Activated naive CD4-positive, alpha-beta T cell (primary cell): ENCODE measurements around the gene CDCP1.

Experiments used
- DNase-seq, 4 experiments: peaks; one replicate each; lab custom pipeline; 2025; lab: John Stamatoyannopoulos, UW

The CDCP1 gene

GRCh38 chr3:45137656-45138181 lies 8.5 kb downstream of the CDCP1 start:
- no peak for DNase-seq

- DNase-seq, result no peak
Observed at GRCh38 chr3:45135959-45136358, 10.2 kb downstream of the CDCP1 start.

GRCh38 chr3:45134758-45135521 lies 11.2 kb downstream of the CDCP1 start:
- DNase-seq, result no peak

GRCh38 chr3:45132568-45133211 lies 13.5 kb downstream of the CDCP1 start:
- no peak for DNase-seq

GRCh38 chr3:45131201-45131600 lies 15.0 kb downstream of the CDCP1 start:
- no peak for DNase-seq

GRCh38 chr3:45130476-45130875 lies 15.7 kb downstream of the CDCP1 start:
- no peak for DNase-seq

- DNase-seq, result no peak
Observed at GRCh38 chr3:45128950-45129349, 17.2 kb downstream of the CDCP1 start.

- no peak for DNase-seq
Observed at GRCh38 chr3:45127130-45127822, 18.9 kb downstream of the CDCP1 start.

GRCh38 chr3:45126730-45127129 lies 19.4 kb downstream of the CDCP1 start:
- no peak for DNase-seq

GRCh38 chr3:45125550-45126026 lies 20.6 kb downstream of the CDCP1 start:
- no peak for DNase-seq

GRCh38 chr3:45124956-45125355 lies 21.2 kb downstream of the CDCP1 start:
- DNase-seq, result no peak

- no peak for DNase-seq
Observed at GRCh38 chr3:45124352-45124751, 21.8 kb downstream of the CDCP1 start.

GRCh38 chr3:45123581-45124269 lies 22.5 kb downstream of the CDCP1 start:
- DNase-seq, result no peak

GRCh38 chr3:45123030-45123429 lies 23.1 kb downstream of the CDCP1 start:
- DNase-seq, result no peak

- no peak for DNase-seq
Observed at GRCh38 chr3:45120359-45121158, 25.6 kb downstream of the CDCP1 start.

GRCh38 chr3:45119824-45120358 lies 26.3 kb downstream of the CDCP1 start:
- no peak for DNase-seq

GRCh38 chr3:45119376-45119775 lies 26.8 kb downstream of the CDCP1 start:
- DNase-seq, result no peak

GRCh38 chr3:45118615-45119071 lies 27.5 kb downstream of the CDCP1 start:
- DNase-seq, result no peak

- no peak for DNase-seq
Observed at GRCh38 chr3:45116350-45116749, 29.8 kb downstream of the CDCP1 start.

- no peak for DNase-seq
Observed at GRCh38 chr3:45113625-45114050, 32.5 kb downstream of the CDCP1 start.

- no peak for DNase-seq
Observed at GRCh38 chr3:45112939-45113338, 33.2 kb downstream of the CDCP1 start.
